ENCODE results near the gene MADD.

GRCh38 chr11:47335733-47336132 is 65.8 kb downstream of the MADD start:
- TF ChIP-seq CTCF (IDR thresholded peaks at IDR 0.05; ENCODE audit: low read depth, low read length) (no peak), EZH2phosphoT487 (IDR thresholded peaks at IDR 0.05; ENCODE audit: low read depth) (no peak)

Data from OCI-LY3 (cell line).